Prostate gland (tissue), 2 donors: Measurements from ENCODE around the gene PPM1J.

Experiments
- POLR2AphosphoS5 ChIP-seq: sonication (generic); formaldehyde crosslinking; IDR thresholded peaks from one replicate; pipeline ENCODE4 v1.6.1; 2017; ENCODE audit warnings: antibody characterized with exemption
- TF ChIP-seq, protein P1 (sequence below), 4 experiments: fragments of 200-600 bp in 2 of 4; fragments of 450-650 bp in 2 of 4; sonication (generic) in 2 of 4; IDR thresholded peaks; 1 replicate in 3 of 4; 2 replicates in 1 of 4; pipeline ENCODE4 v1.5.1; 2016 to 2019; ENCODE audit warnings: antibody characterized with exemption in 4 of 4, mild to moderate bottlenecking in 2 of 4, moderate library complexity in 2 of 4

- TF ChIP-seq, protein P1, sequence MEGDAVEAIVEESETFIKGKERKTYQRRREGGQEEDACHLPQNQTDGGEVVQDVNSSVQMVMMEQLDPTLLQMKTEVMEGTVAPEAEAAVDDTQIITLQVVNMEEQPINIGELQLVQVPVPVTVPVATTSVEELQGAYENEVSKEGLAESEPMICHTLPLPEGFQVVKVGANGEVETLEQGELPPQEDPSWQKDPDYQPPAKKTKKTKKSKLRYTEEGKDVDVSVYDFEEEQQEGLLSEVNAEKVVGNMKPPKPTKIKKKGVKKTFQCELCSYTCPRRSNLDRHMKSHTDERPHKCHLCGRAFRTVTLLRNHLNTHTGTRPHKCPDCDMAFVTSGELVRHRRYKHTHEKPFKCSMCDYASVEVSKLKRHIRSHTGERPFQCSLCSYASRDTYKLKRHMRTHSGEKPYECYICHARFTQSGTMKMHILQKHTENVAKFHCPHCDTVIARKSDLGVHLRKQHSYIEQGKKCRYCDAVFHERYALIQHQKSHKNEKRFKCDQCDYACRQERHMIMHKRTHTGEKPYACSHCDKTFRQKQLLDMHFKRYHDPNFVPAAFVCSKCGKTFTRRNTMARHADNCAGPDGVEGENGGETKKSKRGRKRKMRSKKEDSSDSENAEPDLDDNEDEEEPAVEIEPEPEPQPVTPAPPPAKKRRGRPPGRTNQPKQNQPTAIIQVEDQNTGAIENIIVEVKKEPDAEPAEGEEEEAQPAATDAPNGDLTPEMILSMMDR (IDR thresholded peaks at IDR 0.05), result no peak
- no peak for TF ChIP-seq POLR2AphosphoS5
Measured at GRCh38 chr1:112703706-112704105, 11.4 kb downstream of the PPM1J start.
